ENCODE measurements around the gene HTT.

The HTT gene

DNA sequence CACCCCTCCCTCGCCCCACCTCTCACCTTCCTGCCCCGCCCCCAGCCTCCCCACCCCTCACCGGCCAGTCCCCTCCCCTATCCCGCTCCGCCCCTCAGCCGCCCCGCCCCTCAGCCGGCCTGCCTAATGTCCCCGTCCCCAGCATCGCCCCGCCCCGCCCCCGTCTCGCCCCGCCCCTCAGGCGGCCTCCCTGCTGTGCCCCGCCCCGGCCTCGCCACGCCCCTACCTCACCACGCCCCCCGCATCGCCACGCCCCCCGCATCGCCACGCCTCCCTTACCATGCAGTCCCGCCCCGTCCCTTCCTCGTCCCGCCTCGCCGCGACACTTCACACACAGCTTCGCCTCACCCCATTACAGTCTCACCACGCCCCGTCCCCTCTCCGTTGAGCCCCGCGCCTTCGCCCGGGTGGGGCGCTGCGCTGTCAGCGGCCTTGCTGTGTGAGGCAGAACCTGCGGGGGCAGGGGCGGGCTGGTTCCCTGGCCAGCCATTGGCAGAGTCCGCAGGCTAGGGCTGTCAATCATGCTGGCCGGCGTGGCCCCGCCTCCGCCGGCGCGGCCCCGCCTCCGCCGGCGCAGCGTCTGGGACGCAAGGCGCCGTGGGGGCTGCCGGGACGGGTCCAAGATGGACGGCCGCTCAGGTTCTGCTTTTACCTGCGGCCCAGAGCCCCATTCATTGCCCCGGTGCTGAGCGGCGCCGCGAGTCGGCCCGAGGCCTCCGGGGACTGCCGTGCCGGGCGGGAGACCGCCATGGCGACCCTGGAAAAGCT, at the start of gene HTT, which contains the start of gene HTT-AS:
HTT (plus strand) TSS at position 604 of the 768 bp plus-strand sequence; CDS start at position 749, 145 bp downstream.
HTT-AS (minus strand) TSS at position 461 of the 768 bp plus-strand sequence.
- TF ChIP-seq, protein P1, sequence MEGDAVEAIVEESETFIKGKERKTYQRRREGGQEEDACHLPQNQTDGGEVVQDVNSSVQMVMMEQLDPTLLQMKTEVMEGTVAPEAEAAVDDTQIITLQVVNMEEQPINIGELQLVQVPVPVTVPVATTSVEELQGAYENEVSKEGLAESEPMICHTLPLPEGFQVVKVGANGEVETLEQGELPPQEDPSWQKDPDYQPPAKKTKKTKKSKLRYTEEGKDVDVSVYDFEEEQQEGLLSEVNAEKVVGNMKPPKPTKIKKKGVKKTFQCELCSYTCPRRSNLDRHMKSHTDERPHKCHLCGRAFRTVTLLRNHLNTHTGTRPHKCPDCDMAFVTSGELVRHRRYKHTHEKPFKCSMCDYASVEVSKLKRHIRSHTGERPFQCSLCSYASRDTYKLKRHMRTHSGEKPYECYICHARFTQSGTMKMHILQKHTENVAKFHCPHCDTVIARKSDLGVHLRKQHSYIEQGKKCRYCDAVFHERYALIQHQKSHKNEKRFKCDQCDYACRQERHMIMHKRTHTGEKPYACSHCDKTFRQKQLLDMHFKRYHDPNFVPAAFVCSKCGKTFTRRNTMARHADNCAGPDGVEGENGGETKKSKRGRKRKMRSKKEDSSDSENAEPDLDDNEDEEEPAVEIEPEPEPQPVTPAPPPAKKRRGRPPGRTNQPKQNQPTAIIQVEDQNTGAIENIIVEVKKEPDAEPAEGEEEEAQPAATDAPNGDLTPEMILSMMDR (IDR thresholded peaks at IDR 0.05; ENCODE audit: low read depth, low read length): no peak
- H3K4me3 ChIP-seq (ENCODE audit: low read depth, low read length): peak within 1 kb of the TSS; percentile 92

DNA sequence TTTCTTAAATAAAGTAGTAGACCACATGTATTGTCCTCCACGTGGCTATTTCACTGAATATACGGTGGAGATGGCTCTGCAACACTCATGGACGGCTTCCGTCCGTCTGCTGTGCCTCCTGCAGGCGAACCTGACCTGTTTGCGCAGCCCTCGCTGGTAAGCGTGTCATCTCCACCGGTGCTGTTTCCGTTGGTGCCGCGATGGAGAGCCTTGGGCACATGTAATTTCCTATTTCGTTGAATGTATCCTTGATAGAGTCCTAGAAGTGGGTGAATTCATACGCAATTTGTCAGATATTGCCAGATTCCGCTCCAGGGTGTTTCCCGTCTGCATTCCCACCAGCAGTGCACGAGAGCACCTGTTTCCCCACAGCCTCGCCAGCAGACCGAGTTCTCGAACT, 48.6 kb upstream of the HTT start:
- no peak overlapping the region for H3K4me3 ChIP-seq (ENCODE audit: low read depth, low read length)
- TF ChIP-seq, protein P1 (IDR thresholded peaks at IDR 0.05; ENCODE audit: low read depth, low read length): no peak

DNA sequence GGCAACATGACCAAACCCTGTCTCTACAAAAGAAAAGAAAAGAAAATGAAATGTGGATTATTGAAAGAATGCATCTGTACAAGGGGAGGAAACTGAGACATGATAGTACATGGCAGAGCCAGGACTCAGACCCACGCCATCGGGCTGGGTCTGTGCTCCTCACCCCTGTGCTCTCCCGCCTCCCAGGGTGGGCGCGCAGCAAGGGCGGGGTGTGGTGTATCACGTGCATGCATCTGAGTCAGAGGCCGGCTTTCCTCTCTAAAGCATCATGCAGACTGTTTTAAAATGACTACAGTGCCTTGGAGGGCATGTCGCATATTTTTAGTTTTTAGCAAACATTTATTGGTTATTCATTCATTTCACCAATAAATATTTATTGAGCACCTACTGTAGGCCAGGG, 47.9 kb upstream of the HTT start:
- H3K4me3 ChIP-seq (ENCODE audit: low read depth, low read length): no peak overlapping the region
- TF ChIP-seq, protein P1 (IDR thresholded peaks at IDR 0.05; ENCODE audit: low read depth, low read length): no peak

DNA sequence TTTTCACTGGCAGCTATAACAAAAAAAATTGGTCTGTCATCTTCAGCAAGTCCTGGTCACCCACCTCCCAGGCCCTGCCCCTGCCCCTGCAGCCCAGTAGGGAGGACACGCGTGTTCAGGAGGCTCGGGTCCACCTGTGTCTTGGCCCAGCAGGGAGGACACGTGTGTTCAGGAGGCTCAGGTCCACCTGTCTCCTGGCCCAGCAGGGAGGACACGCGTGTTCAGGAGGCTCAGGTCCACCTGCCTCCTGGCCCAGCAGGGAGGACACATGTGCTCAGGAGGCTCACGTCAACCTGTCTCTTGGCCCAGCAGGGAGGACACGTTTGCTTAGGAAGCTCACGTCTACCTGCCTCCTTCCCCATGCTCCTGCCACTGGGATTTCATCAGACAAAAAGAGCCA, 45.0 kb upstream of the HTT start:
- TF ChIP-seq, protein P1 (IDR thresholded peaks at IDR 0.05; ENCODE audit: low read depth, low read length): no peak

DNA sequence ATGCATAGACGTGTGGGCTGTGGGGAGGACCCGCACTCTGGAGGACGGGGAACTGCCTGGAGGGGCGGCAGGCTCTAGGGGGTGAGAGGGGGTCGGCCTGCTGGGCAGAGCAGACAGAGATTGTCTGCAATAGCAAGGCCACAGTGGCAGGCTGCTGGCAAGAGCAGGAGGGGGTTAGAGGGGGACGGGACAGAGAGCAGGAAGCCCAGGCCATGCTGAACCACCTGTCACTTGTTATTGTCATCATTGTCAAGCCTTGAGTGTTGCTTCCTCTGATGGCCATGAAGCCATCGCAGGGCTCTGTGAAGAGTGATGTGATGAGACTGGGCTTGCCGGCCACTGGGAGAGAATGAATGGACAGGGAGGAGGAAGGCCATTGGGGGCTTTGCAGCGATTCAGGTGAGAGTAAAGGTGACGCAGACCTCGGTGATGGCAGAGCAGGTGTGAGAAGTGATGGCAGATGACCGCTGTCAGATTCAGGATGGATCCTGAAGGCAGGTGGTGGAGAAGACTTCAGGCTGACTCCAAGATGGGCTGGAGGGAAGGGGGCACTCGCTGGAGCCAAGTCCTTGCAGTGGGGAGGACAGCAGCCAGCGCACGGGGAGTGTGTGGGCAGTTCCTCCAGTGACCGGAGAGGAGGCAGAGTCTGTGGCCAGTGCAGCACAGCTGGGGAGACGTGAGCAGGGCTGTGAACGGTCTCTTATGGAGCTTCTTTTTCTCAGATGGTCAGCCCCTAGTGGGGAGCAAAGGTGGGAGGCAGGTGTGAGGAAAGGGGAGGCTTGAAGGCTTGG, 43.7 kb upstream of the HTT start:
- TF ChIP-seq, protein P1 (IDR thresholded peaks at IDR 0.05; ENCODE audit: low read depth, low read length): no peak
- no peak overlapping the region for H3K4me3 ChIP-seq (ENCODE audit: low read depth, low read length)

More for the DNA sequence above, 45.0 kb upstream of the HTT start:
- no peak overlapping the region for H3K4me3 ChIP-seq (ENCODE audit: low read depth, low read length)

DNA sequence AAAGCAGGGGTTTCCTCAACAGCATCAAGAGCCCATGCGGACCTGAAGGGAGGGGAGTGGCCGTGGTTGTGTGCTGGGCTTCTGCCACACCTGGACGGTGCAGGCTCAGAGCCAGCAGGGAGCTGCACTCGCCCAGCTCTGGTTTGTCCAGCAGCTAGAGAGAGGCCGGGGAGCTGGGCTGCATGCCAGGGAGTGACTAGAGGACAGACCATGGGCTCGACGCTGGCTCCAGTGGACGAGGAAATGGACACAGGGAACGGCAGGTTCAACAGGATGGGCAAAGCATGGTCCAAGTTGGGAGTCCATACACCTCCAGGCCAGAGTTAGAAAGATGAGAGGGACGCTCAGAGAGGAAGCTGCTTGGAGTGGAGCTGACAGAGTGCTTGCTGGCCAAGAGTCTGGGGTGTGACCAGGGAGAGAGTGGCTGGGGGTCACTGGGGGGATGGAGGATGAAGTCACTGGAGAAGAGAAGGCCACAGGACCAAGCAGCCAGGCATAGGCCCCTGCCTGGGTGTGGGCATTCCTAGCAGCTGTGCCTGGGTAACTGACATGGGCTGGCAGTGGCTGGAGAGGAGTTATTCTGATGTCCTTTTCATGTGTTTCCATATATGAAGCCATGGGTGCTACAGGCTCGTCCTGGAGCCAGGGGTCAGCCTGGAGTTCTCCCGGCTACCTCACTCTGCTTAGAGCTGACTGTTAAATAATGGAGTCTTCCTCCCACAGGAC, 43.0 kb upstream of the HTT start:
- TF ChIP-seq, protein P1 (IDR thresholded peaks at IDR 0.05; ENCODE audit: low read depth, low read length): no peak
- no peak overlapping the region for H3K4me3 ChIP-seq (ENCODE audit: low read depth, low read length)

Data from WI38 (cell line).